Uterus (tissue), 4 donors: ENCODE measurements around the gene SLAMF9. TPM values are rescaled to one million over a fixed set of nuclear protein-coding genes. Genes with fewer than 3 reads are reported as not detected.
A peak's percentile ranks its signal among the peaks of the same experiment; 100 is the strongest.

Experiments
- DNase-seq, 2 donors: peaks; one replicate each; pipeline ENCODE4 v3.0.0-alpha.2; 2019 to 2020
- H3K27ac ChIP-seq, 2 donors: fragments of 200-600 bp; sonication (generic); 1 replicate in 1 of 2; 2 replicates in 1 of 2; pipeline ENCODE4 v1.5.1; 2016 to 2018
- H3K27me3 ChIP-seq, 2 donors: fragments of 200-600 bp; sonication (generic); one replicate each; pipeline ENCODE4 v1.5.1; 2018 to 2019; ENCODE audit warnings: control low read depth in 1 of 2
- H3K36me3 ChIP-seq, 2 donors: fragments of 200-600 bp; sonication (generic); one replicate each; pipeline ENCODE4 v1.5.1; 2019; ENCODE audit warnings: control low read depth in 1 of 2
- H3K4me1 ChIP-seq, 2 donors: fragments of 200-600 bp; sonication (generic); one replicate each; pipeline ENCODE4 v1.5.1; 2018 to 2019; ENCODE audit warnings: control low read depth in 1 of 2
- H3K4me3 ChIP-seq, 2 donors: fragments of 200-600 bp; sonication (generic); 1 replicate in 1 of 2; 2 replicates in 1 of 2; pipeline ENCODE4 v1.5.1; 2018 to 2019; ENCODE audit warnings: mild to moderate bottlenecking in 1 of 2
- H3K9me3 ChIP-seq, 2 donors: fragments of 200-600 bp; sonication (generic); one replicate each; pipeline ENCODE4 v1.5.1; 2019; ENCODE audit warnings: control low read depth in 1 of 2
- POLR2A ChIP-seq, 2 donors: fragments of 450-650 bp; IDR thresholded peaks; one replicate each; pipeline ENCODE4 v1.6.1; 2016; ENCODE audit warnings: antibody characterized with exemption in 2 of 2, mild to moderate bottlenecking in 1 of 2, moderate library complexity in 1 of 2
- intact Hi-C: fragments of 100-400 bp; cut with DNase I; formaldehyde crosslinking; loops from one replicate; pipeline ENCODE4 v1.15.1; 2023; ENCODE audit warnings: low total_unique reads
- total RNA-seq, 4 donors: library from RNA; depleted of rRNA in 3 of 4; stranded (reverse); fragments of >200 nt in 3 of 4; gene quantifications; one replicate each; pipeline versions ENCODE4 v1.1.0 to v1.2.4, GENCODE V29; 2014 to 2023
- TF ChIP-seq, protein P1 (sequence below), 4 experiments: fragments of 200-600 bp in 2 of 4; fragments of 450-650 bp in 2 of 4; sonication (generic) in 2 of 4; IDR thresholded peaks; one replicate each; pipeline ENCODE4 v1.5.1; 2016 to 2019; ENCODE audit warnings: antibody characterized with exemption in 4 of 4, mild to moderate bottlenecking in 2 of 4, moderate library complexity in 1 of 4
- donor health status: DM: yes; HTN: yes; CAD: no.

SLAMF9 gene
- total RNA-seq, 4 donors from 2014 or later = not detected

DNA sequence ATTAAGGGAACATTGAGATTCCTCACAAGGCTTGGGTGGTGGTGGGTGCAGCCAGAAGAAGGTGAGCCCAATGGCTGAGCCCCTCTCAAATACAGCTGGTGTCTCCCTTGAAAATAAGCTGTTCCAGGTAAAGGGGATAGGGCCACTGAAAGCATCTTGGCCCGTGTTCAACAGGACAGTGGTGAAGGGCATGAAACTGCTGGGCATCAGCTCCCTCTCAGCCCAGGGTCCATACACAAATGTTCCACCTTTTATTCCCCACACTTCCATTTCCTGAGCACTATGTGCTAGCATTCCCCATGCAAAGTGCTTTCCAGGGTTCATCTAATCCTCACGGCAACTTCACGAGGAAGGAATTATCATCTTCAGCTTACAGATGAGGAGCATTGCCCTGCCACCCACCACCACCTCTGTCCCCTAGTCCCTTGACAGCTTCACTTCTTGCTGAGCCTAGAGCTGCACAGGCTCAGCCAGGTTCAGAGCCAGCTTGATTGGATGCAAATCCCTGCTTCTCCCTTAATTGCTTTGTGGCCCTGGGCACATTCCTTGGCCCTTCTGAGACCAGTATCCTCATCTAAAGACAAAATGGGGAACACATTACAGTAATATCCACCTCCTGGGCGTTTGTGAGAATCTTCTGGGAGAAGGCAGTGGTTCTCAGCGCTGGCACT is 38.3 kb downstream of the SLAMF9 start:
- Histone ChIP-seq H3K36me3 (no peaks in the 10 kb centered on the region), H3K4me1 (no peaks in the 10 kb centered on the region), H3K4me3 (no peak overlapping the region), H3K9me3 (no peaks in the 10 kb centered on the region), H3K27me3 (no peaks in the 10 kb centered on the region), H3K27ac (peak overlapping the region; percentile 15 to 61)
- intact Hi-C loops = no loop called here
- DNase-seq = no peak
- TF ChIP-seq, protein P1, sequence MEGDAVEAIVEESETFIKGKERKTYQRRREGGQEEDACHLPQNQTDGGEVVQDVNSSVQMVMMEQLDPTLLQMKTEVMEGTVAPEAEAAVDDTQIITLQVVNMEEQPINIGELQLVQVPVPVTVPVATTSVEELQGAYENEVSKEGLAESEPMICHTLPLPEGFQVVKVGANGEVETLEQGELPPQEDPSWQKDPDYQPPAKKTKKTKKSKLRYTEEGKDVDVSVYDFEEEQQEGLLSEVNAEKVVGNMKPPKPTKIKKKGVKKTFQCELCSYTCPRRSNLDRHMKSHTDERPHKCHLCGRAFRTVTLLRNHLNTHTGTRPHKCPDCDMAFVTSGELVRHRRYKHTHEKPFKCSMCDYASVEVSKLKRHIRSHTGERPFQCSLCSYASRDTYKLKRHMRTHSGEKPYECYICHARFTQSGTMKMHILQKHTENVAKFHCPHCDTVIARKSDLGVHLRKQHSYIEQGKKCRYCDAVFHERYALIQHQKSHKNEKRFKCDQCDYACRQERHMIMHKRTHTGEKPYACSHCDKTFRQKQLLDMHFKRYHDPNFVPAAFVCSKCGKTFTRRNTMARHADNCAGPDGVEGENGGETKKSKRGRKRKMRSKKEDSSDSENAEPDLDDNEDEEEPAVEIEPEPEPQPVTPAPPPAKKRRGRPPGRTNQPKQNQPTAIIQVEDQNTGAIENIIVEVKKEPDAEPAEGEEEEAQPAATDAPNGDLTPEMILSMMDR (IDR thresholded peaks at IDR 0.05) = no peak
- no peak for TF ChIP-seq POLR2A (IDR thresholded peaks at IDR 0.05)

DNA sequence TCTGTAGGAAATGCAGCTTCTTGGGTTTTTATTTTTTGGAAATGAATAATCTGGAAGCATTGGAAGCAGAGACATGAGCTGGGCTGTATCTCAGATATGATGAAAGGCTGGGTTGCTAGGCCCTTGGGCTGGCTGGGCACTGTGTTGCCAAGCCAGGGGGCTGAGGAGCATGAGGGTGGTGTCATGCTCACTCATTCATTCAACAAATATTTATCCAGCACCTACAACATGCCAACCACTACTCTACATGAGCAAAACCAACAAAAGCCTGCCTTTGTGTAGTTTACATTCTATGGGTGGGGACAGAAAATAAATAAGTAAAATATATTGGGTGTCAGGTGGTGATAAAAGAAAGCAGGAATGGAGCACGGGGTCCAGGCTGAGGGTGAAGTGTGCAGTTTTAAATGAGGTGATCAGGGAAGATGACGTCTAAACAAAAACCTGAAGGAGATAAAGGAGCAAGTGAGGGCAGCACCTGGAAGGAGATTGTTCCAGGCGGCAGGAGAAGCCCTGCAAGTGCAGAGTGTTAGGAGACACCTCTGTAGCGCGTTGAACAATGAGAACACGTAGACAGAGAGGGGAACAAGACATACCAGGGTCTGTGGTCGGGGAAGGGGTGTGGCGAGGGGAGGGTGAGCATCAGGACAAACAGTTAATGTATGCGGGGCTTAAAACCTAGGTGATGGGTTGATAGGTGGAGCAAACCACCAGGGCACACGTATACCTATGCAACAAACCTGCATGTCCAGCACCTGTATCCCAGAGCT is 39.6 kb downstream of the SLAMF9 start:
- no peak overlapping the region for H3K4me3 ChIP-seq
- no peaks in the 10 kb centered on the region for H3K4me1 ChIP-seq

DNA sequence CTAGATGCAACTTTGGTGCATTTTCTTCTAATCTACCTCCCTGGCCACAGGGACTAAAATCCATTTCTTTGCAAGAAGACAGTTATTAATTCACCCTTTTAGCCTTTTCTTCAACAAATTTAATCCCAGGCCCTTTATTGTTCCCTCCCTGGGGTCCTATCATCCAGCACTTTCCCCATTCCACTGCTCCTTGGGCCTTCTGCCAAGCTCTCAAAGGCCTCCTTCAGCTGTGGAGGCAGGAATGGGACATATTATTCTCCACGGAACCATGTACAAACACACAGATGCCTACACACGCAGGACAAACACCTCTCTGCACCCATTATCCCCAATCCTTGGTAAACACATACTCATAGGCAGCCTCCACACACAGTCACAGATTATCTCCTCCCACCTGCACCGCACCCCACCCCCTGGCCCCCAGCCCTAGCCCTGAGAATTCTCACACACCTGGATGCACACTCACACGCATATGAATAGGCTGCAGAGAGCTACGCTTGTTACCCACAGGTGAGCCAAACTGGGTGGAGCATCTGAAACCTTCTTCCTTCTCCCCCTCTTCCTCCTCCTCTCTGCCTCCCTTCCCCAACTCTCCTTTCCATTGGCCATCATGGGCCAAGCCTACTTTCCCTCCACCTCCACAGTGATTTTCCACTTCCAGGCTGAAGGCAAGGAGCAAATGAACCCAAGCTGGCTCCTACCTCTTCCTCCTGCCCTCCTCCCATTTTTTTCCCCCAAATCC is 40.4 kb downstream of the SLAMF9 start:
- intact Hi-C loops = no loop called here
- DNase-seq = no peak

More for the DNA sequence above, 39.6 kb downstream of the SLAMF9 start:
- Histone ChIP-seq H3K9me3 (no peaks in the 10 kb centered on the region), H3K36me3 (no peaks in the 10 kb centered on the region), H3K27me3 (no peaks in the 10 kb centered on the region), H3K27ac (no peak overlapping the region)
- intact Hi-C loops = no loop called here
- TF ChIP-seq, protein P1 (IDR thresholded peaks at IDR 0.05) = no peak
- TF ChIP-seq POLR2A (IDR thresholded peaks at IDR 0.05) = no peak
- no peak for DNase-seq

DNA sequence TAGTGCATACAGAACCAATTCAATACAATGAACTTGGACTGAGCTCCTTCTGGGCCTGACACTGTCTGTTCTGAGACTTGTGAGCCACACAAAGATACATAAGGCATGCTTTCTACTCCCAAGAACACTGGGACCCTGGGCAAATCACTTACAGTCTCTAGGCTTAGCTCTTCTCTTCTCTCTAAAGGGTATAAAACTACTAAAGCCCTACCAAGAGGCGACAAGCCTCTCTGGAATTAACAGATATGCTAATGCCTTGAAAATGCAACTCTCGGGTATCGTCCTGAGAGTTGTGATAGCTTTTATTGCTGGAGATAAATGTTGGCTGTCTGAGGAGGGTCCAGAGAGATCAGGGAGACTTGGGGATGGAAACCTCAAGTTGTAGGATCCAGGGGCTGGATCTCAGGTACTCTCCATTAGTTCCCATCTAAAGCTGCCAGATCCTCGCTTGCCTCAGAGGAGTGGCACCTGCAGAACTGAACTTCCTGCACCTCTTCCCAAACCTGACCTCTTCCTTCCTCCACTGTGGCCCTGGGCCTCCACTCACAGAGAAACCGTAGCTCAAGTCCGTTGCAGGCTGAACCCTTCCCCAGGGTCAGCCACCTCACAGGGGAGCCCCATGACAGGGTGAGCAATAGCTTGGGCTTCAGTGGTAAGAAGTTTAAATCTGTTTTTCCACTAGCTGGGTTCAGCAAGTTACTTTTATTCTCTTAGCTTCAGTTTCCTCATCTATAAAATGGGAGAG is 42.5 kb downstream of the SLAMF9 start:
- Histone ChIP-seq H3K9me3 (no peaks in the 10 kb centered on the region), H3K27me3 (no peaks in the 10 kb centered on the region), H3K4me3 (no peak overlapping the region), H3K4me1 (no peaks in the 10 kb centered on the region), H3K27ac (peak overlapping the region in 1 of 2 donors; percentile 41), H3K36me3 (no peaks in the 10 kb centered on the region)
- DNase-seq = no peak
- intact Hi-C loops = no loop called here
- TF ChIP-seq POLR2A (IDR thresholded peaks at IDR 0.05) = no peak
- TF ChIP-seq, protein P1 (IDR thresholded peaks at IDR 0.05) = no peak

More for the DNA sequence above, 40.4 kb downstream of the SLAMF9 start:
- no peak overlapping the region for H3K27ac ChIP-seq
- H3K9me3 ChIP-seq = no peaks in the 10 kb centered on the region
- no peaks in the 10 kb centered on the region for H3K4me1 ChIP-seq
- H3K36me3 ChIP-seq = no peaks in the 10 kb centered on the region
- TF ChIP-seq, protein P1 (IDR thresholded peaks at IDR 0.05) = no peak
- no peak for TF ChIP-seq POLR2A (IDR thresholded peaks at IDR 0.05)
- H3K4me3 ChIP-seq = no peak overlapping the region
- no peaks in the 10 kb centered on the region for H3K27me3 ChIP-seq
